ENCODE measurements around the gene GABRB2. TPM values are rescaled to one million over a fixed set of nuclear protein-coding genes. Genes with fewer than 3 reads are reported as not detected.
"Not testable (repeated sequence)": the region's sequence is repeated elsewhere in the genome, so short reads cannot be mapped to it uniquely, and the experiment has no call there.

Gene GABRB2
- total RNA-seq, 4 donors from 2014 or later, result 3.1 to 3.2 (median 3.2) TPM; not detected in 1

DNA sequence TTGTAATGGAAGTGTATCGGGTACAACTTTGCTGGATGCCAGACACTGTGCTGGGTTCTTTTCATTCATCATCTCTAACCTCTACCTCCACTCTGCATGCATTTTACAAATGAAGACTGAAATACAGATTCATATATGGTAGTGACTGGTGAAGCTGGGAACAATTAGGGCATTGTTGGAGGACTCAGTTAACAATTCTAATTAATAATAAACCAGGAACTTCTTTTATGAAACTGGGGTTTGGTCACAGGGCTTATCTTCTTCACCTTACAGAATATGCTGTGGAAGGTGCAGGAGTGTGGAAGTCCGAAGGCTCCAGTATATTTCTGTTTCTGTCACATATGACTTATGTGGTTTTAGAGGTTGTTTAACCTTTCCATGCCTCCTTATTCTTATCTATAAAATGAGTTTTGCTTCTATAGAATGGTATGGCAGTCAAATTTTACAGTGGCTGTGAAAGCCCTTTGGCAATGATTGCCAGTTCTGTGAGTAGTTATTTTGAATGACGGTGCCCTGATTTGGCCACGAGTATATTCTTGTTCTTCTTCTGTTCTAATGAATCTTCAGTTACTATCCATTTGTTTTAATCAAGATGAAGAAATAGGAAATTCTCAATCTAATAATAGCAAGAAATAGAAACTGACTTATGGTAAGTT is 284.7 kb downstream of the GABRB2 start:
- no peak overlapping the region for H3K27ac ChIP-seq

DNA sequence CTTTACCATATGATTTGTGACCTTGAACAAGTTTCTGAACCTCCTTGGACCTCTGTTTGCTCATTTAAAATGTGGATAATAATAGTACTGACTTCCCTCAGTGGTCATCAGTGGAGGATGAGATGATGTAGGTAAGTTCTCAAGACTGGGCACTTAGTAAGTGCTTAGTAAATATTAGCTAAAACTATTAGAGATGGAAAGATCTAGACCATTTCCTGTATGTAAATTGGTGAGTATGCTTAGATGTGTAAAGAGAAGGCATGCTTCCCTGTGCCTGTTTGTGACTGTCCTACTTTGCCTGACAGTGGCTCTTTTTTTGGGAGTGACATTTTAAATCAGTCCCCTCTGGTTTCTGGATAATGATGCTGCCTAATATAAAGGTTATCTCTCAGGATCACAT is 288.1 kb downstream of the GABRB2 start:
- no peak overlapping the region for H3K4me3 ChIP-seq
- no peaks in the 10 kb centered on the region for H3K36me3 ChIP-seq
- TF ChIP-seq, protein P1, sequence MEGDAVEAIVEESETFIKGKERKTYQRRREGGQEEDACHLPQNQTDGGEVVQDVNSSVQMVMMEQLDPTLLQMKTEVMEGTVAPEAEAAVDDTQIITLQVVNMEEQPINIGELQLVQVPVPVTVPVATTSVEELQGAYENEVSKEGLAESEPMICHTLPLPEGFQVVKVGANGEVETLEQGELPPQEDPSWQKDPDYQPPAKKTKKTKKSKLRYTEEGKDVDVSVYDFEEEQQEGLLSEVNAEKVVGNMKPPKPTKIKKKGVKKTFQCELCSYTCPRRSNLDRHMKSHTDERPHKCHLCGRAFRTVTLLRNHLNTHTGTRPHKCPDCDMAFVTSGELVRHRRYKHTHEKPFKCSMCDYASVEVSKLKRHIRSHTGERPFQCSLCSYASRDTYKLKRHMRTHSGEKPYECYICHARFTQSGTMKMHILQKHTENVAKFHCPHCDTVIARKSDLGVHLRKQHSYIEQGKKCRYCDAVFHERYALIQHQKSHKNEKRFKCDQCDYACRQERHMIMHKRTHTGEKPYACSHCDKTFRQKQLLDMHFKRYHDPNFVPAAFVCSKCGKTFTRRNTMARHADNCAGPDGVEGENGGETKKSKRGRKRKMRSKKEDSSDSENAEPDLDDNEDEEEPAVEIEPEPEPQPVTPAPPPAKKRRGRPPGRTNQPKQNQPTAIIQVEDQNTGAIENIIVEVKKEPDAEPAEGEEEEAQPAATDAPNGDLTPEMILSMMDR (IDR thresholded peaks at IDR 0.05), result no peak
- TF ChIP-seq POLR2A (IDR thresholded peaks at IDR 0.05), result no peak
- H3K27ac ChIP-seq, result no peak overlapping the region
- DNase-seq, result no peak
- no peaks in the 10 kb centered on the region for H3K27me3 ChIP-seq
- no peaks in the 10 kb centered on the region for H3K9me3 ChIP-seq
- no peaks in the 10 kb centered on the region for H3K4me1 ChIP-seq

More for the DNA sequence above, 284.7 kb downstream of the GABRB2 start:
- Histone ChIP-seq H3K9me3 (no peaks in the 10 kb centered on the region), H3K36me3 (no peaks in the 10 kb centered on the region), H3K27me3 (no peaks in the 10 kb centered on the region), H3K4me3 (no peak overlapping the region), H3K4me1 (no peaks in the 10 kb centered on the region)
- TF ChIP-seq POLR2A (IDR thresholded peaks at IDR 0.05), result no peak
- TF ChIP-seq, protein P1 (IDR thresholded peaks at IDR 0.05), result no peak
- DNase-seq, result no peak

DNA sequence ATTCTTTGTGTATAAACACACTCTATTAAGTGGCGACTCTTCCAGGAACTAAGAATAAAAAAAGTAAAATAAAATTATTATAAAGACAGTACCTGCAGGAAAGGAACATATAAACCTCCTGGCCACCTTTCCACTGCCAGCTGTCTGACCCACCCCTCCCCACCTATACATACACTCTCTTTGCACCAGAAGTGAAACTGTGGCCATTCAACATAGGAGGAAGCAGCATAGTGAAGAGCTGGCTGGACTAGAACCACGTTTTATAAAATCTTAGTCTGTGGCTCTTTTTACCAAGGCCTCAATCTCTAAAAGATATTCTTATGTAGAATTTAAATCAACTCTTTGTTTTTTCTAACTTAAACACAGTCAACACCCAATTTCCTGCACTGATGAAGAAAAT is 289.6 kb downstream of the GABRB2 start:
- TF ChIP-seq POLR2A (IDR thresholded peaks at IDR 0.05), result no peak
- TF ChIP-seq, protein P1 (IDR thresholded peaks at IDR 0.05), result no peak
- no peaks in the 10 kb centered on the region for H3K4me1 ChIP-seq

DNA sequence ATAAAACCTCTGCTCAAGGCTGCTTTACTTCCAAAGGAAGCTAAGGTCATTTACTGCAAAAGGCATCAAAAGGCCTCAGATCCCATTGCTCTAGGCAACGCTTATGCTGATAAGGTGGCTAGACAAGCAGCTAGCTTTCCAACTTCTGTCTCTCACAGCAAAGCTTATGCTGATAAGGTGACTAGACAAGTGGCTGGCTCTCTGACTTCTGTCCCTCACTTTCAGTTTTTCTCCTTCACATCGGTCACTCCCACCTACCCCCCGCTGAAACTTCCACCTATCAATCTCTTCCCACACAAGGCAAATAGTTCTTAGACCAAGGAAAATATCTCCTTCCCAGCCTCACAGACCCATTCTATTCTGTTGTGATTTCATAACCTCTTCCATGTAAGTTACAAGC is 293.6 kb downstream of the GABRB2 start:
- H3K27ac ChIP-seq, DNase-seq, H3K9me3 ChIP-seq, H3K27me3 ChIP-seq, H3K4me3 ChIP-seq, H3K4me1 ChIP-seq, H3K36me3 ChIP-seq: not testable (repeated sequence)

More for the DNA sequence above, 289.6 kb downstream of the GABRB2 start:
- no peaks in the 10 kb centered on the region for H3K36me3 ChIP-seq
- no peaks in the 10 kb centered on the region for H3K27me3 ChIP-seq
- no peak for DNase-seq
- no peak overlapping the region for H3K27ac ChIP-seq
- no peak overlapping the region for H3K4me3 ChIP-seq
- H3K9me3 ChIP-seq, result no peaks in the 10 kb centered on the region

DNA sequence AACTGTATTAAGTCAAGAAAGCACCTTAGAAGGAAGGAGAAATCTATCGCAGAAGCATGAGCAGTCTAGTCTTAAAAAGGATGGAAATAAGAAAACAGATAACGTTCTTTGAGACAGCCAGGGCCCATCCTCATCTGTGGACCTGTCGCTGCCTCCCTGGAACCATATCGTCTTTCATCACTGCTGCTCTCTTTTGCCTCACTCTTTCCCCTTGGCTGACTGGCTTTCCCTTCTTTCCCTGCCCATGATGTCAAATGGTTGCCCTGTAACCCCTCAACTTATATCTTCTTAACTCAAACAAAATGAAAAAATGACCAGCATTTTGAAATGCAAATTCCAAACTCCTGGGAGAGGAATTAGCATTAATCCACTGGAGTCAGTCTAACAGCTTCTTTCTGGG is 299.8 kb downstream of the GABRB2 start:
- Histone ChIP-seq H3K36me3 (no peaks in the 10 kb centered on the region), H3K27me3 (no peaks in the 10 kb centered on the region), H3K4me3 (no peak overlapping the region), H3K27ac (no peak overlapping the region), H3K9me3 (no peaks in the 10 kb centered on the region), H3K4me1 (no peaks in the 10 kb centered on the region)
- TF ChIP-seq POLR2A (IDR thresholded peaks at IDR 0.05), result no peak
- TF ChIP-seq, protein P1 (IDR thresholded peaks at IDR 0.05), result no peak
- DNase-seq, result no peak

DNA sequence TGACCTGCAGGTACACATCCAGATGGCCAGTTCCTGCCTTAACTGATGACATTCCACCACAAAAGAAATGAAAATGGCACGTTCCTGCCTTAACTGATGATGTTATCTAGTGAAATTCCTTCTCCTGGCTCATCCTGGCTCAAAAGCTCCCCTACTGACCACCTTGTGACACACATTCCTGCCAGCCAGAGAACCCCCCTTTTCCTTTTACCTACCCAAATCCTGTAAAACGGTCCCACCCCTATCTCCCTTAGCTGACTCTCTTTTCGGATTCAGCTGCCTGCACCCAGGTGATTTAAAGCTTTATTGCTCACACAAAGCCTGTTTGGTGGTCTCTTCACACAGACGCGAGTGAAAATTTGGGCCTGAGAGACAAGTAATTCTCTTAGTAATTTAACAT is 300.7 kb downstream of the GABRB2 start:
- not testable (repeated sequence) for H3K36me3 ChIP-seq, DNase-seq, H3K27me3 ChIP-seq, H3K4me1 ChIP-seq, H3K4me3 ChIP-seq, H3K27ac ChIP-seq, H3K9me3 ChIP-seq

Other genes with a start within 250 kb of the GABRB2 start
- gene GABRA6, start 139.0 kb upstream of the GABRB2 start, total RNA-seq, result not detected

Data from Peyer's patch (tissue), 4 donors.